HG03342 (cell line): ENCODE data around the gene IL1B.
A peak's percentile ranks its signal among the peaks of the same experiment; 100 is the strongest.

Experiments used
- ATAC-seq: cut with Tn5 transposase; IDR thresholded peaks from one replicate; pipeline ENCODE4 v1.9.1; 2021; ENCODE audit warnings: mild to moderate bottlenecking, moderate library complexity; ENCODE audit not compliant: unreplicated experiment

The IL1B gene

DNA sequence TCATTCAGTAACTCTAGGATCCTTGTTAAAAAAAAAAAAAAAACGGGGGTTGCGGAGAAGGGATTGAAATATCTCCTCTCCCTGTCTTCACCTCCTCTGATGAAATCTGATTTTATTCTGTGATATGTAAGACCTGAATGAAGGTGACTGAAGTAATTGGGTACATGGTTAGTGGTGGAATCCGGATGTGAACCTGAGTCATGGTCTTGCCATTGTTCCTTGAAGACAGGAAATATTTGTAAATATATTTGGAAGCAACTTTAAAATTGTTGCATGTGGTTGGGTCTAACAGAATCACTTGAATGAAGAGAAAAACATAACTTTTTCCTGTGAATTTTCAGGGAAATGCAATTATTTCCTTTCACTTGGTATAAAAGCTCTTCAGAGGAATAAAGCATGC, 49.3 kb downstream of the IL1B start:
- no peak for ATAC-seq

DNA sequence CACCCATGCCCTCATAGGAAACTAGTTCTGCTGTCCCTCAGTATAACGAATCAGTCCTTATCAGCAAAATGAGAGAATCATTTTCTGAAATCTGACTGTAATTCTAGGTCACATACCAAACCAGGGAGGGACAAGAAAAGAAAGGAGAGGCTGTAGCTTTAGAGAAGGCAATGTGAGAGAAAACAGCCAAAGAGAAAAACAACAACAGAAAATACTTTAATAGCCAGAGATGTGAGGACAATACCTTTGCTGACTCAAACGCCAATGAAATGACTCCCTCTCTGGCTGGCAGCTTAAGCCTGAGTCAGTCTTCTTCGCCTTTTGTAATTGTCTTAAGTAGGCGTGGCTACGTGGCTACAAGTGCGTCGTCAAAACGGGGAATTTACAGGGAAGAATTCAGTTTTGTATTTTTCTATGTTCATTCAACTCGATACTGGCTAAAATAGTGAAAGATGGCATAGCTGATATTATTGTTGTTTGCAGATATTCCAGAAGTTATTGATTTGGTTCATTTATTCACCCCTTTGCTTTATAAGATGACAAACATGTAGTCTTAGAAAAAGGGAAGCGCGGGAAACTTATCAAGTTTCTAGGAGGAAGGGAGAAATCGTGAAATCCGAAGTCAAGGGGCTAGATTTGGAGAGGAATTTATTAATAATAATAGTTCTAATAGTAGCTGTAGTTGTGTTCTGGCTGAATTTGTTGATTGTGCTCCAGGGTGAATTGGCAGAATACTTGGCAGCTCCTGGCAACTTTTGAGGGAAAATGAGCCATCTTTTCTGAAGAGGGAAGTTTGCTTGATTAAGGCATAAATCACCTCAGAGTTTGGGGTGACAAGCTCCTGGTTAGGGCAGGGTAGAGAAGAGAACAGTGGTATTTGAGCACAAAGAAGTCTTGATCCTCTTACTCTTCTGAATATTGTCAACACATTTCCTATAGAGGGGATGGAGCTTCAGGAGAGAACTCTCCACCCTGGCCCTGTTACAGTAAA, 52.1 kb downstream of the IL1B start, which contains the start of gene IL1A:
IL1A (minus strand) TSS at position 295 of the 991 bp plus-strand sequence. CDS start 723 bp downstream, outside the sequence.
- ATAC-seq: no peak

DNA sequence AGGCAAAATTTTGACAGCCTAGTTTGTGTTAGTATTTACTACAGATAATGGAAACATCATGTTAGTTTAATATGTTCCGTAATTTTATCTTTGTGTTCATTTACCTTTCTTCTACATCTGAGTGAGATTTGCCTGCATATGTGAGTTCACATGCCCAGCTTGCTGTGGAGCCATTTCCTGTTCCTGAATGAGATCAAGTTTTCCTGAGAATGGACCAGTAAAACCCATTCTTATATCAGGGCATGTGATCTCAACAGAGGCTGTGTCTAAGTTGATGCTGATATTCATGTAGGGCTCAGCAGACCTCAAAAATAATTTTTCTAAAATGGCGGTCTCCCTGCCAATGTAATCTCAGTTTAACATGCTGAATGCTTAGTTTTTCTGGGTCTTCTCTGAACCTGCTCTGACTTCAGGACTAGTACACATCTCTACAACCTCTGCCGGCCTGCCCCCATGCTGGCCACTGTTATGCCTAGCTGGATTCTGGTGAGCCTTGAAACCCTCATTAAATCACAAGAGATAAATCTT, 53.3 kb downstream of the IL1B start:
- ATAC-seq: peak; percentile 2

DNA sequence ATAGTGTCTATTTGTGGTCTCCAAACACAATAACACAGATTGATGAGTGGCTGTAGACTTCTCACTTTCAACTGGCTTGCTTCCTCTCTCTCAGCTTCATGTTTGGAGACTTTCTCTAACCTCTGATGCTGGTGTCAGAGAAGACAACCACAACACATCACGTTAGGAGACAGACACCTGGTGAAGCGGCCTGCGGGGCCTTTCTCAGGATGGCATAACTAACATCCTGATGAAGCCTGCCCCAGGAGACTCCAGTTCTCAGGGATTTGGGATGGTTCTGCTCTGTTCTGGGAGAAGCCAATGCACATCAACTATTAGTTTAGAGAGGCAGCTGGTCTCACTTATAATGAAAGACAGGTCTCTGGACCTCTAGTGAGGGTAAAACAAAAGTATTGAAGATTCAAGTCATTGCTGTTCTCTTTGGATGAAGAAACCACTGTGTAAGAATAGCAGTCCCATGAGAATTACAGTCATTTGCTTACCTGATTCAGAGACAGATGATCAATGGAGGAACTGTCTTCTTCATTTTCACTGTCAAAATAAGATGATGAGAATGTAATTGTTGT, 54.3 kb downstream of the IL1B start:
- peak; percentile 83 for ATAC-seq
